IMR-90 (cell line): ENCODE measurements around the gene TCF4. TPM values are rescaled to one million over a fixed set of nuclear protein-coding genes. Genes with fewer than 3 reads are reported as not detected.
A peak's percentile ranks its signal among the peaks of the same experiment; 100 is the strongest.

Experiments
- ATAC-seq: fragments of 200-7000 bp; cut with Tn5 transposase; 2 replicates; pipeline ENCODE4 v1.9.1; 2020; ENCODE audit warnings: low read depth, mild to moderate bottlenecking, moderate library complexity
- BruUV-seq: library from RNA; stranded (reverse); fragments of 400-500 nt; replicated peaks from 2 replicates; lab custom pipeline; 2021; lab: Mats Ljungman, UMichigan
- CTCF ChIA-PET: fragments of 300-600 bp; formaldehyde crosslinking; extraction: SDS; loops from one replicate; lab custom pipeline; 2021; ENCODE audit warnings: antibody characterized with exemption; lab: Yijun Ruan, JAX
- POLR2A ChIA-PET: fragments of 300-600 bp; sonication (Branson Sonifier 250); formaldehyde crosslinking; loops from one replicate; lab custom pipeline; 2022; ENCODE audit warnings: antibody characterized with exemption; ENCODE audit not compliant: unreplicated experiment; lab: Charles Lee
- DNase-seq: peaks from one replicate; pipeline ENCODE4 v3.0.0; 2013
- H2AFZ ChIP-seq: replicated peaks from 2 replicates; pipeline ENCODE3; 2013; ENCODE audit warnings: low read length, mild to moderate bottlenecking; ENCODE audit not compliant: poor library complexity
- H2AK5ac ChIP-seq: 2 replicates; pipeline ENCODE4 v1.6.1; 2013; ENCODE audit warnings: low read depth, low read length, inconsistent platforms
- H2AK9ac ChIP-seq: replicated peaks from 2 replicates; pipeline ENCODE3; 2013; ENCODE audit warnings: mild to moderate bottlenecking, low read depth, low read length, moderate library complexity; ENCODE audit not compliant: poor library complexity
- H2BK120ac ChIP-seq: 2 replicates; pipeline ENCODE4 v1.6.1; 2013; ENCODE audit warnings: low read depth, low read length, inconsistent platforms
- H2BK15ac ChIP-seq: 3 replicates; pipeline ENCODE4 v1.6.1; 2013; ENCODE audit warnings: low read depth, low read length, inconsistent platforms
- H2BK20ac ChIP-seq: 2 replicates; pipeline ENCODE4 v1.6.1; 2013; ENCODE audit warnings: low read depth, mild to moderate bottlenecking, inconsistent platforms, low read length, moderate library complexity
- H2BK5ac ChIP-seq: 2 replicates; pipeline ENCODE4 v1.6.1; 2013; ENCODE audit warnings: mild to moderate bottlenecking, low read depth, low read length, inconsistent platforms; ENCODE audit not compliant: poor library complexity, severe bottlenecking
- H3K14ac ChIP-seq: replicated peaks from 2 replicates; pipeline ENCODE4 v1.6.1; 2013; ENCODE audit warnings: low read depth, low read length, inconsistent platforms
- H3K18ac ChIP-seq: 2 replicates; pipeline ENCODE4 v1.6.1; 2013; ENCODE audit warnings: low read depth, low read length, control low read depth
- H3K23ac ChIP-seq: 2 replicates; pipeline ENCODE4 v1.6.1; 2013; ENCODE audit warnings: low read depth, low read length, inconsistent platforms
- H3K27ac ChIP-seq: 2 replicates; pipeline ENCODE4 v1.5.1; 2013; ENCODE audit warnings: mild to moderate bottlenecking, control low read depth, low read length; ENCODE audit not compliant: insufficient read depth
- H3K27me3 ChIP-seq: 2 replicates; pipeline ENCODE4 v1.6.1; 2013; ENCODE audit warnings: low read length; ENCODE audit not compliant: control insufficient read depth, insufficient read depth
- H3K36me3 ChIP-seq: 2 replicates; pipeline ENCODE4 v1.6.1; 2013; ENCODE audit warnings: low read length, mixed read lengths; ENCODE audit not compliant: control insufficient read depth, insufficient read depth
- H3K4ac ChIP-seq: 2 replicates; pipeline ENCODE4 v1.6.1; 2013; ENCODE audit warnings: low read depth, low read length, inconsistent platforms
- H3K4me1 ChIP-seq: 2 replicates; pipeline ENCODE4 v1.6.1; 2013; ENCODE audit warnings: low read length, mixed read lengths; ENCODE audit not compliant: control insufficient read depth, insufficient read depth
- H3K4me2 ChIP-seq: 2 replicates; pipeline ENCODE4 v1.6.1; 2013; ENCODE audit warnings: low read depth, mild to moderate bottlenecking, control low read depth, low read length, moderate library complexity
- H3K4me3 ChIP-seq: 2 replicates; pipeline ENCODE4 v1.5.1; 2013; ENCODE audit warnings: low read depth, mild to moderate bottlenecking, control low read depth, low read length, moderate library complexity; ENCODE audit not compliant: insufficient read depth
- H3K56ac ChIP-seq: 2 replicates; pipeline ENCODE4 v1.6.1; 2013; ENCODE audit warnings: low read length, inconsistent platforms; ENCODE audit not compliant: insufficient read depth; ENCODE audit errors: extremely low read depth
- H3K79me1 ChIP-seq, 2 experiments: 2 replicates each; pipeline ENCODE4 v1.6.1; 2013; ENCODE audit warnings: low read length in 2 of 2, inconsistent platforms in 1 of 2, low read depth in 1 of 2
- H3K9ac ChIP-seq: 2 replicates; pipeline ENCODE4 v1.6.1; 2013; ENCODE audit warnings: low read depth, low read length, control low read depth
- H3K9me1 ChIP-seq: 2 replicates; pipeline ENCODE4 v1.6.1; 2013; ENCODE audit warnings: low read length, inconsistent platforms; ENCODE audit not compliant: insufficient read depth
- H3K9me3 ChIP-seq: 2 replicates; pipeline ENCODE4 v1.6.1; 2013; ENCODE audit warnings: low read length; ENCODE audit not compliant: control insufficient read depth, insufficient read depth
- H4K20me1 ChIP-seq: 2 replicates; pipeline ENCODE4 v1.6.1; 2013; ENCODE audit warnings: low read length, inconsistent platforms; ENCODE audit not compliant: insufficient read depth
- H4K5ac ChIP-seq: 2 replicates; pipeline ENCODE4 v1.6.1; 2013; ENCODE audit warnings: mild to moderate bottlenecking, low read depth, low read length, control low read depth
- H4K8ac ChIP-seq, 2 experiments: 2 replicates each; pipeline ENCODE4 v1.6.1; 2013; ENCODE audit warnings: low read depth in 2 of 2, low read length in 2 of 2, control low read depth in 1 of 2, inconsistent platforms in 1 of 2
- H4K91ac ChIP-seq: 2 replicates; pipeline ENCODE4 v1.6.1; 2013; ENCODE audit warnings: low read depth, low read length, inconsistent platforms; ENCODE audit not compliant: insufficient read depth
- BHLHE40 ChIP-seq: fragments of 150-350 bp; IDR thresholded peaks from 2 replicates; pipeline ENCODE4 v1.6.1; 2016; ENCODE audit warnings: mild to moderate bottlenecking, low read depth, low read length
- CTCF ChIP-seq: conservative IDR thresholded peaks from 2 replicates; pipeline ENCODE4 v1.5.1; 2012; ENCODE audit warnings: mild to moderate bottlenecking, low read depth, low read length, improper control_type of control experiment
- RCOR1 ChIP-seq: IDR thresholded peaks from 2 replicates; pipeline ENCODE4 v1.6.1; 2012; ENCODE audit warnings: mild to moderate bottlenecking, low read length, improper control_type of control experiment; ENCODE audit not compliant: insufficient replicate concordance
- WGBS, 2 experiments: methylation state at CpG; one replicate each; pipeline versions ENCODE4 v1.1.5 to v1.1.7; 2013; ENCODE audit warnings: missing lambda C conversion rate in 2 of 2; ENCODE audit not compliant: insufficient read length in 1 of 2; ENCODE audit errors: extremely low coverage in 2 of 2; 5-methylcytosine and 5-hydroxymethylcytosine counted together
- dilution Hi-C: fragments of 300-500 bp; cut with HindIII; formaldehyde crosslinking; loops from one replicate; pipeline ENCODE4 v1.14.3; 2018; ENCODE audit warnings: low sequenced_read_pairs; ENCODE audit not compliant: unreplicated experiment
- in situ Hi-C: fragments of 300-500 bp; cut with MboI; formaldehyde crosslinking; loops from 3 replicates; pipeline ENCODE4 v1.14.3; 2019; ENCODE audit warnings: low sequenced_read_pairs, inconsistent platforms, mixed read lengths
- intact Hi-C: fragments of 100-400 bp; cut with micrococcal nuclease; formaldehyde crosslinking; loops from 2 replicates; pipeline ENCODE4 v1.10.0; 2022
- polyA plus RNA-seq, 3 experiments: library from polyadenylated mRNA; depleted of rRNA; stranded (reverse); fragments of >200 nt; gene quantifications; 2 replicates each; pipeline ENCODE4 v1.2.3, GENCODE V29; 2012; ENCODE audit warnings: low replicate concordance in 1 of 3
- total RNA-seq: library from RNA; depleted of rRNA; stranded (reverse); fragments of >200 nt; gene quantifications from 2 replicates; pipeline ENCODE4 v1.2.3, GENCODE V29; 2012

The TCF4 gene
- total and polyA plus RNA-seq, 2 of the 4 experiments (the other 2 are of a cell fraction), result 30.0 to 87.1 TPM

- Histone ChIP-seq H3K4me3 (no peak overlapping the region), H2AK9ac (no peak overlapping the region), H3K27ac (no peak overlapping the region), H3K14ac (no peak overlapping the region), H2AFZ (no peak overlapping the region), H2BK5ac (no peak overlapping the region), H4K20me1 (peaks cover 3% of the 10 kb centered on the region; the same call in 1 of the 2 replicates), H2AK5ac (no peak overlapping the region), H3K9me1 (peaks cover 6% of the 10 kb centered on the region), H4K91ac (no peak overlapping the region), H3K4me1 (peaks cover 6% of the 10 kb centered on the region), H3K18ac (no peak overlapping the region), H3K79me1 (peaks cover 41 to 73% of the 10 kb centered on the region in 2 experiments), H2BK120ac (no peak overlapping the region), H2BK15ac (no peak overlapping the region), H3K23ac (no peak overlapping the region), H3K36me3 (no peaks in the 10 kb centered on the region), H3K4ac (0 out of 2 replicates have a peak overlapping the region, but pooled peaks have one; percentile 8), H2BK20ac (no peak overlapping the region), H3K27me3 (no peaks in the 10 kb centered on the region), H3K4me2 (no peak overlapping the region), H4K5ac (peak overlapping the region; percentile 37; the same call in 1 of the 2 replicates), H3K9ac (no peak overlapping the region), H4K8ac (no peak overlapping the region), H3K56ac (no peak overlapping the region), H3K9me3 (no peaks in the 10 kb centered on the region)
- POLR2A ChIA-PET, result no interaction called here
- WGBS, 2 experiments, result 100% methylated on average over 3 of the region's 6 CpGs; no CpG with 5 or more reads in 1 of the 2 experiments
- CTCF ChIA-PET, result interaction anchor here (0.7 kb wide), 1 partner anchor 11 kb away, joined by 3 read pairs; no protein-coding TSS in a partner anchor
- TF ChIP-seq CTCF (no peak), RCOR1 (no peak), BHLHE40 (no peak)
- dilution Hi-C loops (no loop called here), in situ Hi-C loops (no loop called here), intact Hi-C loops (no loop called here)
- ATAC-seq (no peak), DNase-seq (no peak)
- BruUV-seq, result no TSS peak
Observed at GRCh38 chr18:55395799-55396198, 192.2 kb downstream of the TCF4 start.
